H1 (cell line): ENCODE measurements around the gene KEL. TPM values are rescaled to one million over a fixed set of nuclear protein-coding genes. Genes with fewer than 3 reads are reported as not detected.

Experiments
- CTCF ChIA-PET: fragments of 300-600 bp; sonication (Branson Sonifier 250); formaldehyde crosslinking; loops from one replicate; lab custom pipeline; 2021; ENCODE audit not compliant: partially characterized antibody; lab: Charles Lee
- POLR2A ChIA-PET: fragments of 300-600 bp; sonication (Branson Sonifier 250); formaldehyde crosslinking; loops from one replicate; lab custom pipeline; 2021; ENCODE audit warnings: inconsistent platforms; ENCODE audit not compliant: partially characterized antibody; lab: Charles Lee
- DNase-seq, 2 experiments: peaks; one replicate each; pipeline versions ENCODE4 v3.0.0 to v3.0.0-alpha.2; 2010 to 2022; ENCODE audit warnings: low spot score in 2 of 2, low read depth in 1 of 2, mixed read lengths in 1 of 2
- FAIRE-seq: peaks from 2 replicates; lab custom pipeline; 2011; peaks lifted over from hg19 to GRCh38; lab: Jason Lieb, UNC
- H2AFZ ChIP-seq: 2 replicates; pipeline ENCODE4 v1.8.1; 2012; ENCODE audit warnings: low read length, inconsistent platforms
- H2AK5ac ChIP-seq: 2 replicates; pipeline ENCODE4 v1.6.1; 2013; ENCODE audit warnings: low read depth, low read length
- H2BK120ac ChIP-seq: replicated peaks from 2 replicates; pipeline ENCODE3; 2013; ENCODE audit warnings: low read depth, low read length, inconsistent platforms
- H2BK12ac ChIP-seq: 2 replicates; pipeline ENCODE4 v1.6.1; 2013; ENCODE audit warnings: low read depth, low read length
- H2BK15ac ChIP-seq: 2 replicates; pipeline ENCODE4 v1.6.1; 2013; ENCODE audit warnings: low read length
- H2BK20ac ChIP-seq: 2 replicates; pipeline ENCODE4 v1.6.1; 2013; ENCODE audit warnings: low read length
- H2BK5ac ChIP-seq: 2 replicates; pipeline ENCODE4 v1.6.1; 2013; ENCODE audit warnings: low read depth, low read length
- H3K14ac ChIP-seq: 2 replicates; pipeline ENCODE4 v1.6.1; 2013; ENCODE audit warnings: inconsistent platforms; ENCODE audit not compliant: insufficient read length
- H3K18ac ChIP-seq: 2 replicates; pipeline ENCODE4 v1.6.1; 2013; ENCODE audit warnings: low read length; ENCODE audit errors: extremely low read depth
- H3K23ac ChIP-seq: 2 replicates; pipeline ENCODE4 v1.6.1; 2013; ENCODE audit warnings: inconsistent platforms; ENCODE audit not compliant: insufficient read length
- H3K23me2 ChIP-seq: 2 replicates; pipeline ENCODE4 v1.6.1; 2013; ENCODE audit warnings: low read depth, low read length
- H3K27ac ChIP-seq: 2 replicates; pipeline ENCODE4 v1.6.1; 2011; ENCODE audit warnings: low read depth, low read length, inconsistent platforms
- H3K27me3 ChIP-seq, 4 experiments: replicated peaks in 1 of 4; 1 replicate in 1 of 4; 2 replicates in 3 of 4; pipeline versions ENCODE4 v1.6.1 to v1.8.1; 2011 to 2013; ENCODE audit warnings: low read length in 3 of 4, mild to moderate bottlenecking in 3 of 4, inconsistent platforms in 2 of 4, mixed read lengths in 2 of 4, moderate library complexity in 1 of 4; ENCODE audit not compliant: control insufficient read depth in 3 of 4, insufficient read depth in 3 of 4; ENCODE audit errors: extremely low read depth in 1 of 4
- H3K36me3 ChIP-seq, 4 experiments: 2 replicates each; pipeline versions ENCODE4 v1.6.1 to v1.8.1; 2011 to 2013; ENCODE audit warnings: mild to moderate bottlenecking in 4 of 4, low read length in 3 of 4, moderate library complexity in 2 of 4, control low read depth in 1 of 4, inconsistent platforms in 1 of 4; ENCODE audit not compliant: insufficient read depth in 4 of 4, control insufficient read depth in 2 of 4
- H3K4ac ChIP-seq: replicated peaks from 2 replicates; pipeline ENCODE3; 2013; ENCODE audit warnings: low read length, low read depth, mixed read lengths, inconsistent platforms; ENCODE audit not compliant: insufficient read length
- H3K4me1 ChIP-seq, 4 experiments: replicated peaks in 1 of 4; 1 replicate in 1 of 4; 2 replicates in 3 of 4; pipeline versions ENCODE4 v1.6.1 to v1.8.1; 2011 to 2013; ENCODE audit warnings: low read length in 3 of 4, inconsistent platforms in 2 of 4, mixed read lengths in 1 of 4; ENCODE audit not compliant: insufficient read depth in 4 of 4, control insufficient read depth in 3 of 4
- H3K4me2 ChIP-seq, 2 experiments: 2 replicates each; pipeline versions ENCODE4 v1.6.1 to v1.8.1; 2011 to 2013; ENCODE audit warnings: low read depth in 2 of 2, low read length in 2 of 2, control low read depth in 1 of 2, inconsistent platforms in 1 of 2, mild to moderate bottlenecking in 1 of 2; ENCODE audit not compliant: insufficient read depth in 1 of 2
- H3K4me3 ChIP-seq, 4 experiments: fragments of 200-600, 300-600 bp in 1 of 4; sonication (generic), shearing (Covaris generic), sonication (Bioruptor Twin) in 1 of 4; 2 replicates each; pipeline versions ENCODE4 v1.5.1 to v1.8.1; 2011 to 2016; ENCODE audit warnings: low read length in 4 of 4, low read depth in 3 of 4, control low read depth in 2 of 4, inconsistent platforms in 2 of 4, mild to moderate bottlenecking in 2 of 4, mixed read lengths in 1 of 4, moderate library complexity in 1 of 4; ENCODE audit not compliant: insufficient read depth in 2 of 4; ENCODE audit errors: extremely low read depth in 1 of 4
- H3K56ac ChIP-seq: replicated peaks from 2 replicates; pipeline ENCODE3; 2013; ENCODE audit warnings: low read depth, mild to moderate bottlenecking, mixed read lengths, low read length, inconsistent platforms; ENCODE audit not compliant: insufficient read length
- H3K79me1 ChIP-seq: 2 replicates; pipeline ENCODE4 v1.6.1; 2013; ENCODE audit warnings: low read depth, low read length, control low read depth
- H3K79me2 ChIP-seq, 2 experiments: 2 replicates each; pipeline versions ENCODE4 v1.6.1 to v1.8.1; 2012 to 2013; ENCODE audit warnings: low read length in 2 of 2, mild to moderate bottlenecking in 2 of 2, inconsistent platforms in 1 of 2; ENCODE audit not compliant: insufficient read depth in 2 of 2, control insufficient read depth in 1 of 2
- H3K9ac ChIP-seq, 4 experiments: replicated peaks in 1 of 4; 1 replicate in 1 of 4; 2 replicates in 3 of 4; pipeline versions ENCODE4 v1.6.1 to v1.8.1; 2011 to 2013; ENCODE audit warnings: low read depth in 3 of 4, low read length in 3 of 4, control low read depth in 2 of 4, mild to moderate bottlenecking in 2 of 4, moderate library complexity in 2 of 4, inconsistent platforms in 1 of 4; ENCODE audit errors: extremely low read depth in 1 of 4
- H3K9me3 ChIP-seq, 2 experiments: 2 replicates each; pipeline versions ENCODE4 v1.6.1 to v1.8.1; 2012 to 2013; ENCODE audit warnings: mild to moderate bottlenecking in 2 of 2, moderate library complexity in 2 of 2, control low read depth in 1 of 2, inconsistent platforms in 1 of 2, low read depth in 1 of 2, low read length in 1 of 2, mixed read lengths in 1 of 2; ENCODE audit not compliant: insufficient read depth in 2 of 2
- H4K20me1 ChIP-seq, 2 experiments: replicated peaks in 1 of 2; 2 replicates each; pipeline versions ENCODE3 to v1.8.1; 2011 to 2013; ENCODE audit warnings: inconsistent platforms in 2 of 2, low read length in 2 of 2, mild to moderate bottlenecking in 1 of 2; ENCODE audit not compliant: insufficient read depth in 2 of 2, control insufficient read depth in 1 of 2
- H4K5ac ChIP-seq: 2 replicates; pipeline ENCODE4 v1.6.1; 2013; ENCODE audit warnings: low read length, low read depth, mixed read lengths, inconsistent platforms; ENCODE audit not compliant: insufficient read length
- H4K8ac ChIP-seq: 2 replicates; pipeline ENCODE4 v1.8.0; 2013; ENCODE audit warnings: mild to moderate bottlenecking, moderate library complexity, low read length, inconsistent platforms; ENCODE audit not compliant: insufficient read depth; ENCODE audit errors: extremely low read depth
- H4K91ac ChIP-seq: replicated peaks from 2 replicates; pipeline ENCODE3; 2013; ENCODE audit warnings: low read length, mixed read lengths, inconsistent platforms; ENCODE audit not compliant: insufficient read length
- ASH2L ChIP-seq: fragments of 200-600, 300-600 bp; sonication (generic); IDR thresholded peaks from one replicate; pipeline ENCODE4 v1.7.1; 2017; ENCODE audit warnings: low read length
- ATF2 ChIP-seq: IDR thresholded peaks from 2 replicates; pipeline ENCODE4 v1.6.1; 2012; ENCODE audit warnings: low read length, inconsistent platforms
- CBX8 ChIP-seq: fragments of 300-800, 300-1000 bp; sonication (generic); IDR thresholded peaks from 2 replicates; pipeline ENCODE4 v1.7.1; 2016; ENCODE audit warnings: low read depth, low read length, borderline replicate concordance
- CEBPB ChIP-seq: IDR thresholded peaks from 2 replicates; pipeline ENCODE4 v1.6.1; 2012; ENCODE audit warnings: low read depth, low read length
- EZH2 ChIP-seq: fragments of 200-600 bp; sonication (generic); IDR thresholded peaks from 2 replicates; pipeline ENCODE4 v1.7.1; 2012; ENCODE audit warnings: low read depth, mild to moderate bottlenecking, moderate library complexity, low read length, inconsistent platforms; ENCODE audit not compliant: severe bottlenecking
- GTF2F1 ChIP-seq: IDR thresholded peaks from 2 replicates; pipeline ENCODE4 v1.6.1; 2012; ENCODE audit warnings: low read depth, low read length, improper control_type of control experiment, borderline replicate concordance
- MAX ChIP-seq: IDR thresholded peaks from 2 replicates; pipeline ENCODE4 v1.6.1; 2012; ENCODE audit warnings: inconsistent platforms
- RAD21 ChIP-seq, 2 experiments: IDR thresholded peaks in 1 of 2; conservative IDR thresholded peaks in 1 of 2; 2 replicates each; pipeline ENCODE4 v1.6.1; 2011; ENCODE audit warnings: low read depth in 2 of 2, low read length in 2 of 2, improper control_type of control experiment in 1 of 2, inconsistent platforms in 1 of 2, mild to moderate bottlenecking in 1 of 2, moderate library complexity in 1 of 2
- RXRA ChIP-seq: IDR thresholded peaks from 2 replicates; pipeline ENCODE4 v1.6.1; 2011; ENCODE audit warnings: low read depth, mild to moderate bottlenecking, low read length, moderate library complexity; ENCODE audit not compliant: insufficient read depth
- SAP30 ChIP-seq: fragments of 300-600 bp; sonication (generic); IDR thresholded peaks from 2 replicates; pipeline ENCODE4 v1.7.1; 2012; ENCODE audit warnings: low read length, moderate library complexity, mild to moderate bottlenecking, inconsistent platforms; ENCODE audit not compliant: insufficient read depth, insufficient replicate concordance
- TAF7 ChIP-seq: optimal IDR thresholded peaks from 2 replicates; pipeline ENCODE3; 2011; ENCODE audit warnings: low read depth, mild to moderate bottlenecking, inconsistent platforms, low read length, moderate library complexity, borderline replicate concordance
- WGBS, 2 experiments: shearing (Covaris generic) in 1 of 2; methylation state at CpG; one replicate each; pipeline versions ENCODE4 v1.1.6 to v1.1.7; 2013 to 2015; ENCODE audit warnings: low lambda C conversion rate in 2 of 2, mixed read lengths in 2 of 2, inconsistent platforms in 1 of 2, low coverage in 1 of 2, missing lambda C conversion rate in 1 of 2; ENCODE audit not compliant: insufficient replicate concordance in 2 of 2, insufficient coverage in 1 of 2, insufficient read length in 1 of 2; ENCODE audit errors: extremely low coverage in 1 of 2, missing lambda C conversion rate in 1 of 2; 5-methylcytosine and 5-hydroxymethylcytosine counted together
- polyA plus RNA-seq, 7 experiments: library from polyadenylated mRNA; depleted of rRNA in 3 of 7; stranded (reverse) in 5 of 7; unstranded in 2 of 7; fragments of >200 nt in 5 of 7; fragments of 200-250 nt in 2 of 7; gene quantifications; 1 replicate in 5 of 7; 2 replicates in 1 of 7; 4 replicates in 1 of 7; pipeline versions ENCODE4 v1.2.1 to v1.2.3, GENCODE V29; 2011 to 2013; ENCODE audit warnings: missing spikeins in 2 of 7, mixed read lengths in 2 of 7
- total RNA-seq: library from RNA; stranded (reverse); fragmentation: NEBNext Ultra II Directional; extraction: Animal tissue kit (Norgen Biotek cat#: 25700); gene quantifications from 2 replicates; pipeline ENCODE4 v1.2.1, GENCODE V29; 2021

Gene KEL
- total and polyA plus RNA-seq, 2 of the 8 experiments (the other 6 are each of a cell fraction or from before 2014, with no cell fraction given): 1.8 to 1.9 TPM

DNA sequence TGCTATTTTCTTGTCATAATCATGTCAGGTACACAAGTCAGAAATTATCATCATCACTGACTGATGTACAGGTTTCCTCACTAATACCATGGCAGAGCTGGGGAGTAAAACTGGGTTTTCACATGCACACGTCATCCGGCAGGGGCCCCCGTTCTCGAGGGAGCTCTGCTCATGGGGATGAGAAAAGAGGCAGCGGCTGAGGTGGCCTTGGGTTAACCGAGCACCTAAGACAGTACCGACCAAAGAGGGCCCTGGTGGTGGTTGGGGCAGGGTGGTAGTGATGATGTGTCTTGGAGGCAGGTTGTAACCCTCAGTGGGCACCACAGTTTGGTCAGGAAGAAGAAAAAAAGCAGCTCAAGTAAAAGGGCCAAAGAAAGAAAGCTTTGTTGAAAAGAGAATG is 64.5 kb downstream of the KEL start:
- H3K27me3 ChIP-seq: no peaks in the 10 kb centered on the region; a peak in 1 of 7 replicates
- DNase-seq (no peak), FAIRE-seq (no peak)
- no peak overlapping the region for H2BK120ac ChIP-seq
- H3K27ac ChIP-seq: no peak overlapping the region
- H3K23ac ChIP-seq: no peak overlapping the region
- H3K4ac ChIP-seq: no peak overlapping the region
- H3K79me2 ChIP-seq: no peaks in the 10 kb centered on the region
- H3K79me1 ChIP-seq: no peaks in the 10 kb centered on the region
- no peak overlapping the region for H2BK15ac ChIP-seq
- no peak overlapping the region for H3K18ac ChIP-seq
- no peaks in the 10 kb centered on the region for H3K23me2 ChIP-seq
- peaks cover 0 to 3% (median 0%) of the 10 kb centered on the region in 4 experiments; a peak in 1 of 7 replicates for H3K4me1 ChIP-seq
- no peak overlapping the region for H3K4me3 ChIP-seq
- H4K8ac ChIP-seq: no peak overlapping the region
- POLR2A ChIA-PET: no interaction called here
- peaks cover 0 to 2% of the 10 kb centered on the region in 2 experiments for H4K20me1 ChIP-seq
- no peak overlapping the region for H4K5ac ChIP-seq
- no peak overlapping the region for H2AFZ ChIP-seq
- no peak overlapping the region for H3K56ac ChIP-seq
- H2BK5ac ChIP-seq: no peak overlapping the region
- no peak overlapping the region for H2BK20ac ChIP-seq
- no peak overlapping the region for H2BK12ac ChIP-seq
- H2AK5ac ChIP-seq: no peak overlapping the region
- CTCF ChIA-PET: interaction anchor here (0.8 to 8.2 kb wide), 12 partner anchors 11 to 105 kb away, joined by 3 to 69 read pairs (median 4); partner anchors contain the start of genes LLCFC1 and TRPV5
- no peak overlapping the region for H3K9ac ChIP-seq
- no peaks in the 10 kb centered on the region for H3K9me3 ChIP-seq
- no peak overlapping the region for H3K14ac ChIP-seq
- no peak overlapping the region for H3K4me2 ChIP-seq
- WGBS, 2 experiments: 86% methylated on average over 6 of the region's 7 CpGs; no CpG with 5 or more reads in 1 of the 2 experiments
- no peaks in the 10 kb centered on the region for H3K36me3 ChIP-seq
- H4K91ac ChIP-seq: no peak overlapping the region
- TF ChIP-seq ASH2L: no peak
- TF ChIP-seq RXRA: no peak
- TF ChIP-seq ATF2: no peak
- TF ChIP-seq MAX: no peak
- no peak for TF ChIP-seq TAF7
- TF ChIP-seq EZH2: no peak
- TF ChIP-seq CBX8: no peak
- no peak for TF ChIP-seq CEBPB
- TF ChIP-seq GTF2F1: no peak
- TF ChIP-seq RAD21 (IDR thresholded peaks at IDR 0.05 in 1 of 2, conservative IDR thresholded peaks at IDR 0.05 in 1 of 2; ENCODE audit: low read depth in 2 of 2, low read length in 2 of 2): no peak
- no peak for TF ChIP-seq SAP30
